Stimulated activated CD4-positive, alpha-beta T cell treated with anti-CD3 and anti-CD28 coated beads, Interleukin-2, amount 100 ng/mL, for 24 hours (primary cell): Measurements from ENCODE around the gene GRIP1.

Experiments
- DNase-seq, 2 donors: peaks; one replicate each; pipeline ENCODE4 v3.0.0-alpha.2; 2020

The GRIP1 gene

DNA sequence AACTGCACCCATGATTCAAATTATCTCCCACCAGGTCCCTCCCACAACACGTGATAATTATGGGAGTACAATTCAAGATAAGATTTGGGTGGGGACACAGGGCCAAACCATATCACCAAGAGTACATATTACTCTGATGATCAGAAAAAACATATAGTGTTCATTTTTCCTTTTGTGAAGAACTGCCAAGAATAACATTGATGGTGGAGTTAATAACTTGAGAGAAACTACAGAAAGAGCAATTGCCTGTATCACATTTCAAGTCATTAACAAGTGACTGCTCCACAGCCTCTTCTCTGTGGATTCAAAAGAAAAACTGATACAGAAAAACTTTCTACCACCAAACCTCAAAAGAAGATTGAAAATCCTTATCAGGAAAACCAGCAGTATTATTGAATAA, 34.7 kb downstream of the GRIP1 start:
- no peak for DNase-seq

DNA sequence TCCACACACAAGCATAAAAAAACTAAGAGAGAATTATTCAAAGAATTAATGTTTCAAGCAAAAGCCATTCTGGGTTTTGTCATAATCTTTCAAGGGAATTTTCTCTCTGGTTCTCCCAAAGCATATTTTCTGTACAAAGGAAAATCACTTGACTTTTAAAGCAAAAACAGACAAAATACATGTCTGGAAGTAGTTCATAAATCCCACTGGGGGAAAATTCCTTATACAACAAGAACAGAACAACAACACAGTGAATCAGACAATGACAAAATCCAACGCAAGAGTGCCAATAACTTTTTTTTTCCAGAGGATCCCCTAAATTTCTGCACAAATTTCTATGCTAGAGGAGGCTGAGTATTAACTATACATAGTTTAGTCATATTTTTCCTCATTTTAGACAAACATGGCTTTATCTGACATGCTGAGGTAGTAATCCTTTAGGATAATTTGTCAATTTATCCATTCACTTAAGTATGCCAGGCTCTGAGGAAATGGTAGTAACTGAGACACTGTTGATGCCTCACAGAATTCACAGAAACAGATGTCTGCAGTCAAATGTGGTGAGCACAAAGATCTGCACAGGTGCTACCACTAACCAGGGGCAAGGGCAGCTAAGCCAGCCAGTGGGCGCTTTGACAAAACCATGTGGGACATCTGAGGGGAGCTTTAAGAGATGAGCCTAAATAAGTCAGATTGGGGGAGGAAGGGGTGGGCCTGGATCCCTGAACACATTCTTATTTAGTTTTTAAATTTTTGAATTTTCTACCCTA, 38.0 kb downstream of the GRIP1 start:
- no peak for DNase-seq

DNA sequence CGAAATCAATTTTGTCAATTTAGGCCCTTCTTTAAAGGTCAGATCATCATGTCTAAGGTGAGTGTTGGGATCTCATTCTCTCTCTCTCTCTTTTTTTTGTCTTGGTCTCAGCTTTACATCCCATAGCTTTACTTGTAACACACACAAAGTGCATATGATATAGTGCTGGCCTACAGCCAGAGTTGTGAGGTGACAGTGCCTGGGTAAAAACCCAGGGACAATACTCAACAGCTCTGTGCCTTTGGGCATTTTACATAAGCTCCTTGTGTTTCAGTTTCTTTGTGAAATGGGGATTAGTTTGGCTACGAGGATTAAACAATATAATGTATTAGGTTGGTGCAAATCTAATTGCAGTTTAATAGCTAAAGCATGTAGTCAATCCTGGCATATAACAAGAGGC, 40.2 kb downstream of the GRIP1 start:
- DNase-seq, result no peak

DNA sequence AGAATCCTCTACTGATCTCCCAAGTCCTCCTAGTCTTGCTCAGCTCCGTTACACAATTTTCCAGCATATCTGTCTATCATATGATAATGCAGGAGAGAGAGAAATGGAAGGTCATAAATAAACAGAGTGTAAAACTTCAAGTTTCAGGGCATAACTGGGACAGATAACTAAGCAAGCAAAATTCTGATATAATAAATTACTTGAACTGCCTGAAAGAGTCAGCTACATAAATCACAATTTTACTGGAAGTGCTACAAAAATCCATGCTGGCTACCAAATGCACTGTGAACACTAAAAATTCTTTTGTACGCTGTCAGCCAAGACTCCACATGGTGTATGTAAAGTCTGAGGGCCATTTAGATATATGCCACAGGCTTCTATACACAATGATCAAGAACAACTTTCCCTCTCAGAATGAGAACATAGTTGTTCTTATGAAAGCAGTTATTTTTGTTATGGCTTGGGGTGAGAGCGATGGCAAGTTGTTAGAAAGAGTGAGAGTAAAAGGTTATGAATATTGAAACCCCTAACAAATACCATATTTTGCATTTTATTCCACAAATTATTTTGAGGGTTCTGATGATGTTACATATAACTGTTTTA, 41.1 kb downstream of the GRIP1 start:
- DNase-seq, result no peak

DNA sequence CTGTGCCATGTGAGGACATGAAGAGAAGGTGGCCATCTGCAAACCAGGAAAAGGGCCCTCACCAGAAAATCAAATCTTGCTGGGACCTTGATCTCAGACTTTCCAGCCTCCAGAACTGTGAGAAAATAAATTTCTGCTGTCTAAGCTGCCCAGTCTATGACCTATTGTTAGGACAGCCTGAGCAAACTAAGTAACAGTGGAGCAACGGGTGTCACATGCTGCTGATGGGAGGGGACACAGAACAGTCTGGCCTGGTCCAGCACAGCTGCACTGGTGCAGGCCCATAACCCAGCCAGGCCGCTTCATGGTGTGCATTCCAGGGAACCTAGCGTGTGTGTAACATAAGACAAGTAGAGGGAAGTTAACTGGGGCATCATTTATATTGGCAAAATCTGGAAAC, 42.1 kb downstream of the GRIP1 start:
- DNase-seq, result no peak

DNA sequence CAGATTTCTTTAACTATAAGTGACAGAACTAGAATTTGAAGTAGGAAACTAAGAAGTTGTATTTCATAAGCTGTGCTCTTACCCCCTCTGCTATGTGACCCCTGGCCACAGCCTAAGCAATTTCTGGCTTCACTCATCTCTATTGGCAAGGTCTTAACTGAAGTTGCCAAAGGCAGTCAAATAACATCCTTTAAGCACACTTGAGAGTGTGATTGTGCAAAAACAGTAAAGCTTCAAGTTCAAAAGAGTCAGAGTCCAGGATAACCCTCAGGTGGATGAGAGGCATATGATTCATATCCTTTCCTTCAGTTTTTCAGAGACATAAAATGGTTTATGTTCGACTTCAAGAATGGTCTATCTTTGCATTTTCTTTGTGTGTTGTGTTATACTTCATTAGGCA, 45.2 kb downstream of the GRIP1 start:
- DNase-seq, result no peak

DNA sequence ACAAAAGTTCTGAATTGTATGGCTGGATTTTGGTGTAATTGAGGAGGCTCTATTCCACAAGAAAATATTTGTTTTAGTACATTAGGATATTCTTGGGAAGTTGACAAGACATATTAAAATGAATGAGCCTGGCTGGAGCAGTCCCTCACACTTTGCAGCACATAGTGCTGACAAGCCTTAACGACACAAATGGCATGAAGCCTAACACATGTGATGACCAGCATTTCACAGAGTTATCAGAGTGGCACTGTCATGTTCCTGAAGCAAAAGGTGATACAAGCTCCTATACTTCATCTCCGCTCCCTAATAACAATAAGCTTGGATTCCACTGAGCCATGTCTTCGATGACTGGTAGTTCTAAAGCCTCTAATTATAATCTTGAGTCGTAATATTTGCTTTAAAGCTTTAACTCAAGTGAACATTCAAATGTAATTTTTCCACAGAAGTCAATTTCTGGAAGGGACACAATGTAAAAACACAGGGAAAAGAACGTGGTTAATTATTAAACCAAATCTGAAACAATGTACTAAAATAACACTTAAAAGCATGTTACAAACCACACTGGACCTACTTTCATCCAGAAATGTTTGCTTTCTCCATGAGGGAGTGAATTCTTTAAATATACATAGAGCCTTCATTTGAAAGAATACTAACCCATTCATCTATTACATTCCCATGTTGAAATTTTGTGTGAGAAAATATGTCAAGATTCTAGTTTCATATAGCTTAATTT, 49.6 kb downstream of the GRIP1 start:
- DNase-seq, result no peak

DNA sequence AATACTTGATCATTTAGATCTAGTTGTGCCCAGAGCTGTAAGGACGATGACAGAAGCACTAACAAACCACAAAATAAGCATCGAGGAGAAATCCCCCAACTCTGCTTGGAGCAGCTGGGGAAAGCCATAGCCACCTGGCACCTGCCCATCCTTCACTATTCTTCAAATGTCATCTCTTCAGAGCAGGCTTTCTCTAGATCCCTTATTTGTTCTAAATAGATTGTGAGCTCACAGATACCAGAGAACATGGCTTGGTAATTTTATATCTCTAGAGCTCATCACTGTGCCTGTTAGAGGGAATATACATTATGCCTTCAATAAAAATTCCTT, 50.9 kb downstream of the GRIP1 start:
- DNase-seq, result no peak

DNA sequence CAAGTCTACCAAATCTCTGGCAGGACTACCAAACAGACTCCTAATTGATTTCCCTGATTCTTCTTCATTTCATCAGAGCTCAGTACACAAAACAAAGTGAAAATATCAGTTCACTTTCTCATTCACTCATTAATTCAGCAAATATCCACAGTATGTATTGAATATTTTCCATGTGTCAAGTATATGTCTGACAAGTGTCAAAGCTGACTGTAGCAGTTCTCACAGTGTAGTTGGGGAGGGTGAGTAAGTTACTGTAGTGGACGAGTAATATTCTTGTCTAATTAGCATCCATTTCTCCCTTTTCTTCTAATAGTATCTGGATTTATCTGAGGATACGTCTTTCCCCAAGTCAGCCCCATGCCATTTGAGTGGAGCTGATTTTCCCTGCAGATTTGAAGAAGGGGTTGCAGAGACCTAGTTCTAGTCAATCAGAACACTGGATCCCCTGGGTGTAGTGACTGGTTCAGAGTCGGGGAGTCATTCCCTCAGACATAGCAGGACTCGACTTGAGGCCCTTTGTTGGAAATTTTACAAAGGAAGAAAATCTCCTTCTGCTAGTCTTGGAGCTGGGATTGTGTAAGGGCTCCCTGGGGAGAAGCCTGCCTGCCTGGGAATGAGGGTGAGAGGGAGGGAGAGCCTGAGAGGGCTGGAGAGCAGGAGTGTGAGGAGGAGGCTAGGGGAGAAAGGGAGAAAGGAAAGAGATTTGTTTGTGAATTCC, 51.4 kb downstream of the GRIP1 start:
- DNase-seq, result no peak

DNA sequence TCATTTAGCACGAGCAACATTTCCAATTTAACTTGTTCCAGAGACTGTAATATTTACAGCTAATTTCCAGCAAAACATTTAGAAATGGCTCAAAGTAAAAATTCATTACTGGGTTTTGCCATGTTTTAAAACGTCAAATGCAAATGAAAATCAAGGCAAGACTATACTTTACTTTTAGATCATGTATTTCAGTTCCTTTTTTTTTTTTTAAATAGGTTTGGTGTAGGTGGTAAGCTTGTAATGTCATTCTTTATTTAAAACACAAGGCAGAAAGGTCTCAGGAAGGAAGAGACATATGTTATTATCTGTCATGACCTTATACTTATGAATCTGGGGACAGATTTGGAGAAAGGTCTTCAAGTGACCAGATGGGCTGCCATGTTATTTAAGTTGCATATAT, 54.1 kb downstream of the GRIP1 start:
- no peak for DNase-seq

DNA sequence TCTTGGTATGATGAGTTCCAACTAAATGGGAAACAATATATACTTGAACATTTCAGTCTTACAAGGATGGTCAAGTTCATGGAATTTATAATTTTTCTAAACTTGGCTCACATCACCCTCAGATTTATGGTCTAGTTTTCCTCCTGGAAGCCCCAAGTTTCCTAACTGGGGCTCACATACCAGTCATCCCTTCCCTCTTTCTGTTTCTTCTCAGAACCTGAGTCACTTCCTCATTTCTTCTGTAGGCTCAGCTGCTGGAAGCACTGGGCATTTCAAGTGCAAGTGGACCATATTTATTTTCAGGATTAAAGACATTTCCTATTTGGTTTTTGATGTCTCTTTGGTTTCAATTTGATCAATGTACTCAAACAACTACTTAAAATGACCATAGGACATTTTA, 55.4 kb downstream of the GRIP1 start:
- DNase-seq, result no peak

DNA sequence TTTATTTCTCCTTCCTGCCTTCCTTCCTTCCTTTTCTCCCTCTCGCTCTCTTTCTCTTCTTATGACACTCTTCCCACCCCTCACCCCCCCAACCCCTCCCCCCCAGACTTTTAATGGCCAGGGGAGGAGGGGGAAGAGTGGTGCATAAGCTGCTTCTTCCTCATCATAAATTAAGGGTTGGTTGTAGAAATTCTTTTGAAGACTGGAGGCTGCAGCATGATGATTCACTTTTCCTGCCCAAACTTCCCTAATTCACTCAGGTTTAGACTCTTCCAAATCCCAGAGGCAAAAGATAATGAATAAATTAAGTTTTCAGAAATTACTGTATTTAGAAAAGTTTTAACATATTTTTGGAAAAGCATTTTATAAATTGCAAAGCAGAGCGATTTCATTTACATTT, 58.2 kb downstream of the GRIP1 start:
- DNase-seq, result no peak

DNA sequence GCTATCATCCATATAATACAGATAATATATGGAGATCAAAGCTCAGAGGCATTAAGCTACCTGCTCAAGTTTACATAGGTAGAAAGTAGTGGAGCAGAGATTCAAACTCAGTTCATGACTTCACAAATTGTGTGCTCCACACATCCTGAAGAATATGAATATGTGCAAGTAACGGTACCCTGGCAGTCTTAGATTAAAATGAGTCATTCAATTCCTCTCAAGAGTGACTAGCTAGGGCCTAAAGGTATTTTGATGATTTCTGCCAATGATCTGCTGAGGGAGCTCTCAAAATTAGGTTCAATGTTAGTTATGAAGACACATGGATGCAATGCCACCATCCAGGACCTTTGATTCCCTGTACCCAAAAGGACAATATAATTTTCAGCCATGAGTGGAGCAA, 58.9 kb downstream of the GRIP1 start:
- no peak for DNase-seq

DNA sequence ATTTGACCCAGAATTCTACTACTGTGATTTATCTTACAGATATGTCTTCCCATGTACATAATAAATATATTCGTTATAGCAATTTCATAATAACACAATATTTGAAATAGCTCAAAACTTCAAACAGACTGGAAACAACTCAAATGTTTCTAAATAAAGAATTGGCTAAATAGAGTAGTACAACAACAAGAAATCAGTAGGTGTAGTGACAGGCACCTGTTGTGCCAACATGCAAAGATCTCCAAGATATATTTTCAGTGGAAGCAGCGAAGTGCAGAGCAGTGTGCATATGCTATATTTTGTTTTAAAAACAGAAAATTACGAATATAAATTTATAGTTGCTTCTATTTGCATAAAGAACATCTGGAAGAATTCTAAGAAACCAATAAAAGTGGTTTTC, 60.9 kb downstream of the GRIP1 start:
- DNase-seq, result no peak

DNA sequence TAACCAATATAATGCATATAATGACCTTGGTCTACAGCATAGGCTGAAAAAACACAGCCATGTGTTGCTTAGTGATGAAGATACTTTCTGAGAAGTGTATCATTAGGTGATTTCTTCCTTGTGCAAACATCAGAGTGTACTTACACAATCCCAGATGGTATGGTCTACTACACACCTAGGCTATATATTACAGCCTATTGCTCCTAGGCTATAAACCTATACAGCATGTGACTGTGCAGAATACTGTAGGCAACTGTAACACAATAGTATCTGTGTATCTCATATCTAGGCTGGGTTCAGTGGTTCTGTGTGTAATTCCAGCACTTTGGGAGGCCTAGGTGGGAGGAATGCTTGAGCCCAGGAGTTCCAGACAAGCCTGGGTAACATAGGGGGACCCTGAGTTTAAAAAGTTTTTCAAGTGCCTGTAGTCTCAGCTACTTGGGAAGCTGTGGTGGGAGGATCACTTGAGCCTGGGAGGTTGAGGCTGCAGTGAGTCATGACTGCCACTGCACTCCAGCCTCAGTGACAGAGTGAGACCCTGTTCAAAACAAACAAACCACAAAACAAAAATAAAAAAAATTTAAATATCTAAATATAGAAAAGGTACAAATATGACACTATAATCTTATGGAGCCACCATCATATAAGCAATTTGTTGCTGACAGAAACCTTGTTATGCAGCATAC, 66.6 kb downstream of the GRIP1 start:
- no peak for DNase-seq

DNA sequence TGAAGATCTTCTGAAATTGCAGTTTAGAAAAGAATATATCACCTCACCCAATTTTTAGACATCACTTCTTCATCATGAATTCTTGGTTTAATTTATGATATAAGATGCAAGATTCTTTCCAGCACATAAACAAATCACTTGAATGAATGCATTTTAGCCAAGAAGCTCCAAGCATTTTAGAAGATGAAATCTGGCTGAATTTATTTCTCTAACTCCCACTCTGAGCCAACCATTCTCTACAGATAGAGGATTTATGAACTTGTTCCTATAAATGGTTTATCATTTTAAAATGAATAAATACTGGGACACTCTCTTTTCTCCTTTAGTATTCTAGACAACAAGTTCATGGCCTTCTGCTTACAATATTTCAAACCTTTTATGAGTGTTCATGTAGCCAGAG, 71.7 kb downstream of the GRIP1 start:
- no peak for DNase-seq

DNA sequence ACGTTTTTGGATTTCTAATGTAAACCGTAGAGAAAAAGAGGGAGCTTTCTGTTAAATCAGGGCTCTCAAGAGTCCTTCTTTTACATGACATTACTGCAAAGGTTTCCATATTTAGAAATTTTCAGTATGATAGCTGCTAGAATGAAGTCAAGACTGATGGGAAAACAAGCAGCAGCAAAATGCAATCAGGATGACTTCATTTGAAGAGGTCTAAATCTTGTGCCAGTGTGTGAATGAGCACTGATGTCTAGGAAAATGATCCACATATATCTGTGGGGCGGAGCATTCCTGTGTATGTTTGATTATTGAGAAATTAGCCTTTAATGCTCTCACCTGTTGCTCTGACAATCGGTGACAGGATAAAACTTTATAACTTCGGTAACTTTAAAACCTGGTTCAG, 73.6 kb downstream of the GRIP1 start:
- DNase-seq, result no peak

DNA sequence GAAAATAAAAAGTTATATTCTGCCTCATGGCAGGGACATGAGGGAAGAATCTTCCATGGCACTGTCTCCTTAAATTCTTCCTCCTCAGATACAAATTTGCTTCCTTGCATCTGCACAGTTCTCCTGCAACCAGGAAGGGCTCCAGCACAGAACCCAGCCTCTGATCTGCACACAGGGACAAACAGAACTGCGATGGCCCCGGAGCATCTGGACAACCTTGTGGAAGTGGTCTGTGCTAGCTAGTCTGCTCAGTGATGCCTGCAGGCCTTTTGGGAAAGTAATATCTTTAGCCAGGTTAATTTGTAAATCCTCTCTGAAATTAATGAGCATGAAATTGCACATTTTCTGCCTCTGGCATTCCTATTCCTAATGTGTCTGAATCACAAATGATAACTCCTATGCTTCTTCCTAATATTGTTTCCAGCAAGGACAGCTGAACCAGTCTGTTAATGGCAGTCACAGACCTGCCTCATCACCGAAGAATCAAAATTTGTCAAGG, 74.8 kb downstream of the GRIP1 start:
- no peak for DNase-seq

DNA sequence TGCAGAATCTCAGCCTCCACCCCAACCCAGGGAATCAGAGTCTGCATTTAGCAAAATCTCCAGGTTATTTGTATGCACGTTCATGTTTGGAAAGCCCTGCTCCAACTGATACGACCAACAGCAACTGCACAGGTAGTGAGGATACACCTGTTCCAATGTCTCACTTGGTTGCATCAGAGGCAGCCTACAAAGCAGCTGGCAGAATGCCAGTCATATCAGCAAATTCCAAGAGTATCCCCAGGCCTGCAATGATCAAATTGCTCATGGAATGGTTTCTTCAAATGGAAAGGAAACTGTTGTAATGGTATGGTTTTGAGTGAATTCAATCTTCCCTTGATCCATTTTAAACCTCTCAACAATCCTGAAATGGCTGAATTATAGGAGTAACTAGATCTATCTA, 75.4 kb downstream of the GRIP1 start:
- DNase-seq, result no peak

DNA sequence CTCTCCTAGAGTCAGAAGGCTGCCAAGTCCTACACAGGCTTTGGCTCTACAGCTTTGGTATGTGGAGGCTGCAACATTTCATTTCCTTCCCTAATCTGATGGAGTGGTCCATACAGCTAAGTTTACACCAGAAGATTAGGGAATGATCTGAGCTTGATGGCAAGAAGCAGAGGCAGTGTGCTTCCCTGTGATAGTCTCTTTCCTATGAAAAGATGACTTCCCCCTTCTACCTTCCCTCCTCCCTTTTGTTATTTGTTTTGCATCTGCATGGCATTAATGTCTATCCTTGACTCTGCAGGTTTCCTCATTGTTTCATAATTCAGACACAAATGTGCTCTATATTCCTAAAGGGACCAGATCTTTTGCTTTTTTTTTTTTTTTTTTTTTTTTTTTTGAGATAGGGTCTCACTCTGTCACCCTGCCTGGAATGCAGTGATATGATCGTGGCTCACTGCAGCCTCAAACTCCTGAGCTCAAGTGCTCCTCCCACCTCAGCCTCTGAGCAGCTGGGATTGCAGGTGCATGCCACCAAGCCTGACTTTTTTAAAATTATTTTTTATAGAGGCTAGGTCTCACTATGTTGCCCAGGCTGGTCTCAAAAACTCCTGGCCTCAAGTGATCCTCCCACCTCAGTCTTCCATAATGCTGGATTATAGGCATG, 76.3 kb downstream of the GRIP1 start:
- no peak for DNase-seq

DNA sequence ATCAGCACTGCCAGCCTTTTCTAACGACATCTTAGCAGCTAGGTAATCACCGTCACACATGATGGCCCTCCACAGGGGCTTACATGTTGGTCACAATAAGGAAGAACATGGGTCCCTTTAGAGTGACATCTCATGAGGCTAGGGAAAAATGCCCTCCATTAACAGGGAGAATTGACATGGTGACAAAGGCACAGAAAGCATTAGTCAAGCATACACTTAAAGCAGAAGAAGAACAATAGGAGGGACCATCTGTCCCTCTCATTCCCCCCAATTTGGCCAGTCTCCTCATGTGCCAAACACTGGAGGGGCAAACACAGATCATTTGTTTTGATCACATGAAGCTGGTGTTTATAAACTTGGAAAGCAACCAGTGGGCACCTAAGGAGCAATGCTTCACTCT, 78.0 kb downstream of the GRIP1 start:
- DNase-seq, result no peak

DNA sequence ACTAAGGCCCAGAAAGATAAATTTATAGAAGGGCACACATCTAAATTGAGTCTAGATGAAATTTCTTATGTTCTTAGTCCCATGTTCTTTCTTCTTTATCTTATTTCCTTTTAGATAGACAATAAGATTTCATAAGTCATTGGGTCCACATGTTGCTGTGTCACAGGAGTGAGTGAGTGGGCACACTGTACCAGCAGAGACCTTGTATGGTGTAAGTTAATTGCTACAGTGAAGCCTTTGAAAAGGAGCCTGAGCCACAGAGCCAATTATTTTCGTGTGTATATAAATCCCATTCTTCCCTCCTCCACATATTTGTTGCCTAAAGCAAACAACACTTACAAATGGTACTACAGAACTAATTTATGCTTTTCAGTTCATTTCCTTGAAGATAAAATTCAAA, 79.1 kb downstream of the GRIP1 start:
- no peak for DNase-seq

DNA sequence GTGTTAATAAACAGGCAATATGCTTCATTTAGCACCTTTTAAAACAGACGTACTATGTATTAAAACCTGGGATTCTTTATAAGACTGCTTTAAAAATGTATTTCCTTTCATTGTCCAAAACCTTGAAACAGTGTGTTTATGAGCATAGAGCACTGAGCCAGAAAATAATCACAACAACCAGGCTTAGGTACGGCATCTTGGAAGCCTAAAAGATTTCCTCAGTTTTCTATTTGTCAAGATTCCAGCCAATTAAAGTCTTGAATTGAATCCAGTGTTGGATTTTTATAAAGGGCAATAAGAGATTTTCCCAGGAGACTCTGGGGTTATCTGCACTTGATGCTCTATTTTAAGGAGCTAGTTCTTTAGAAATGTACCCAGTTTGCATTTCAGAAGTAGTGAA, 80.3 kb downstream of the GRIP1 start:
- DNase-seq, result no peak
